IPS DF 6.9 (cell line): ENCODE results near the gene GRID1.

Experiments used
- DNase-seq: peaks from one replicate; pipeline ENCODE4 v3.0.0-alpha.2; 2013; ENCODE audit warnings: low read depth, low spot score
- H3K27ac ChIP-seq: one replicate; pipeline ENCODE4 v1.5.1; 2013; ENCODE audit warnings: low read length, control low read depth
- H3K27me3 ChIP-seq: 2 replicates; pipeline ENCODE4 v1.6.1; 2013; ENCODE audit warnings: mild to moderate bottlenecking, low read length; ENCODE audit not compliant: control insufficient read depth, insufficient read depth
- H3K36me3 ChIP-seq: 2 replicates; pipeline ENCODE4 v1.6.1; 2013; ENCODE audit warnings: low read length; ENCODE audit not compliant: control insufficient read depth, insufficient read depth
- H3K4me1 ChIP-seq: 2 replicates; pipeline ENCODE4 v1.6.1; 2013; ENCODE audit warnings: low read length; ENCODE audit not compliant: control insufficient read depth, insufficient read depth
- H3K4me3 ChIP-seq: 2 replicates; pipeline ENCODE4 v1.5.1; 2013; ENCODE audit warnings: mild to moderate bottlenecking, low read length
- H3K9me3 ChIP-seq: 2 replicates; pipeline ENCODE4 v1.6.1; 2013; ENCODE audit warnings: low read length, inconsistent platforms; ENCODE audit not compliant: control insufficient read depth, insufficient read depth
- WGBS: extraction: QIAGEN DNeasy Blood & Tissue Kit; methylation state at CpG from one replicate; pipeline ENCODE4 v1.1.7; 2013; ENCODE audit warnings: mixed read lengths, missing lambda C conversion rate; ENCODE audit not compliant: insufficient read length, insufficient coverage; 5-methylcytosine and 5-hydroxymethylcytosine counted together

GRID1 gene

GRCh38 chr10:86366033-86366901 lies at the start of gene GRID1:
GRID1 (minus strand) TSS chr10:86366795.
- no peak within 1 kb of the TSS for H3K27ac ChIP-seq
- no CpG with 5 or more reads among the region's 119 CpGs for WGBS
- H3K4me3 ChIP-seq, result peak within 1 kb of the TSS; percentile 48; the same call in 1 of the 2 replicates
- H3K36me3 ChIP-seq, result no peaks in the 10 kb centered on the region
- no peak for DNase-seq
- H3K27me3 ChIP-seq, result peaks cover 75% of the 10 kb centered on the region
- no peaks in the 10 kb centered on the region for H3K9me3 ChIP-seq
- peaks cover 10% of the 10 kb centered on the region for H3K4me1 ChIP-seq

GRCh38 chr10:86415583-86415982 lies 49.0 kb upstream of the GRID1 start:
- no peaks in the 10 kb centered on the region for H3K36me3 ChIP-seq
- H3K4me1 ChIP-seq, result no peaks in the 10 kb centered on the region
- no peak overlapping the region for H3K27ac ChIP-seq
- H3K9me3 ChIP-seq, result no peaks in the 10 kb centered on the region; the same call in 1 of the 2 replicates
- WGBS, result no CpG with 5 or more reads among the region's 5 CpGs
- DNase-seq, result no peak
- no peak overlapping the region for H3K4me3 ChIP-seq
- H3K27me3 ChIP-seq, result no peaks in the 10 kb centered on the region

GRCh38 chr10:86415116-86415515 lies 48.5 kb upstream of the GRID1 start:
- H3K36me3 ChIP-seq, result no peaks in the 10 kb centered on the region
- no peak overlapping the region for H3K27ac ChIP-seq
- H3K27me3 ChIP-seq, result no peaks in the 10 kb centered on the region
- no peak overlapping the region for H3K4me3 ChIP-seq
- no peak for DNase-seq
- no peaks in the 10 kb centered on the region for H3K4me1 ChIP-seq
- H3K9me3 ChIP-seq, result no peaks in the 10 kb centered on the region; the same call in 1 of the 2 replicates
- no CpG with 5 or more reads among the region's 3 CpGs for WGBS

GRCh38 chr10:86413046-86413728 lies 46.6 kb upstream of the GRID1 start:
- H3K27me3 ChIP-seq, result no peaks in the 10 kb centered on the region
- no CpG with 5 or more reads among the region's 6 CpGs for WGBS
- H3K4me3 ChIP-seq, result no peak overlapping the region
- H3K27ac ChIP-seq, result no peak overlapping the region
- no peaks in the 10 kb centered on the region for H3K4me1 ChIP-seq
- DNase-seq, result no peak
- H3K9me3 ChIP-seq, result no peaks in the 10 kb centered on the region; the same call in 1 of the 2 replicates
- no peaks in the 10 kb centered on the region for H3K36me3 ChIP-seq

GRCh38 chr10:86411852-86412560 lies 45.4 kb upstream of the GRID1 start:
- WGBS, result no CpG with 5 or more reads among the region's 6 CpGs

GRCh38 chr10:86411281-86411841 lies 44.8 kb upstream of the GRID1 start:
- Histone ChIP-seq H3K27me3 (no peaks in the 10 kb centered on the region), H3K9me3 (no peaks in the 10 kb centered on the region; the same call in 1 of the 2 replicates), H3K4me3 (no peak overlapping the region), H3K27ac (no peak overlapping the region), H3K4me1 (no peaks in the 10 kb centered on the region), H3K36me3 (no peaks in the 10 kb centered on the region)
- no peak for DNase-seq
- WGBS, result no CpG with 5 or more reads among the region's 7 CpGs

More at GRCh38 chr10:86411852-86412560, 45.4 kb upstream of the GRID1 start:
- Histone ChIP-seq H3K9me3 (no peaks in the 10 kb centered on the region; the same call in 1 of the 2 replicates), H3K4me3 (no peak overlapping the region), H3K36me3 (no peaks in the 10 kb centered on the region), H3K27ac (no peak overlapping the region), H3K27me3 (no peaks in the 10 kb centered on the region), H3K4me1 (no peaks in the 10 kb centered on the region)
- DNase-seq, result no peak

GRCh38 chr10:86410542-86411124 lies 44.0 kb upstream of the GRID1 start:
- DNase-seq, result no peak
- no peak overlapping the region for H3K4me3 ChIP-seq
- H3K27ac ChIP-seq, result no peak overlapping the region
- H3K27me3 ChIP-seq, result no peaks in the 10 kb centered on the region
- WGBS, result no CpG with 5 or more reads among the region's 4 CpGs
- H3K9me3 ChIP-seq, result no peaks in the 10 kb centered on the region; the same call in 1 of the 2 replicates
- no peaks in the 10 kb centered on the region for H3K4me1 ChIP-seq
- H3K36me3 ChIP-seq, result no peaks in the 10 kb centered on the region

GRCh38 chr10:86409183-86409582 lies 42.6 kb upstream of the GRID1 start:
- Histone ChIP-seq H3K36me3 (no peaks in the 10 kb centered on the region), H3K4me3 (no peak overlapping the region), H3K9me3 (no peaks in the 10 kb centered on the region; the same call in 1 of the 2 replicates), H3K27me3 (no peaks in the 10 kb centered on the region), H3K27ac (no peak overlapping the region), H3K4me1 (no peaks in the 10 kb centered on the region)
- WGBS, result no CpG with 5 or more reads among the region's 1 CpG
- no peak for DNase-seq

- DNase-seq, result no peak
- H3K4me1 ChIP-seq, result peaks cover 5% of the 10 kb centered on the region
- no CpG with 5 or more reads among the region's 6 CpGs for WGBS
Measured at GRCh38 chr10:86403183-86403797, 36.7 kb upstream of the GRID1 start.

More at GRCh38 chr10:86403183-86403797, 36.7 kb upstream of the GRID1 start:
- Histone ChIP-seq H3K36me3 (no peaks in the 10 kb centered on the region), H3K4me3 (no peak overlapping the region), H3K27ac (no peak overlapping the region), H3K9me3 (no peaks in the 10 kb centered on the region), H3K27me3 (peaks cover 19% of the 10 kb centered on the region)
